Testis (tissue), 3 donors: ENCODE results near the gene CLIC4. TPM values are rescaled to one million over a fixed set of nuclear protein-coding genes. Genes with fewer than 3 reads are reported as not detected.

Source experiments
- DNase-seq: peaks from one replicate; pipeline ENCODE4 v3.0.0-alpha.2; 2019
- H3K27ac ChIP-seq, 2 donors: fragments of 200-600 bp; sonication (generic); one replicate each; pipeline ENCODE4 v1.5.1; 2019
- H3K27me3 ChIP-seq: fragments of 200-600 bp; sonication (generic); one replicate; pipeline ENCODE4 v1.5.1; 2019
- H3K36me3 ChIP-seq: fragments of 200-600 bp; sonication (generic); one replicate; pipeline ENCODE4 v1.5.1; 2017; ENCODE audit warnings: low read depth; ENCODE audit errors: missing control alignments
- H3K4me1 ChIP-seq: fragments of 200-600 bp; sonication (generic); one replicate; pipeline ENCODE4 v1.5.1; 2019
- H3K4me3 ChIP-seq, 2 donors: fragments of 200-600 bp; sonication (generic); one replicate each; pipeline ENCODE4 v1.5.1; 2017 to 2019
- H3K9me3 ChIP-seq: fragments of 200-600 bp; sonication (generic); one replicate; pipeline ENCODE4 v1.5.1; 2017
- CTCF ChIP-seq, 3 experiments: fragments of 450-650 bp in 2 of 3; fragments of 200-600 bp in 1 of 3; sonication (generic) in 1 of 3; IDR thresholded peaks; one replicate each; pipeline ENCODE4 v1.5.1; 2016 to 2019; ENCODE audit warnings: antibody characterized with exemption in 3 of 3, mild to moderate bottlenecking in 2 of 3, moderate library complexity in 1 of 3
- POLR2A ChIP-seq: fragments of 450-650 bp; IDR thresholded peaks from one replicate; pipeline ENCODE4 v1.6.1; 2017; ENCODE audit warnings: antibody characterized with exemption, mild to moderate bottlenecking, moderate library complexity
- WGBS, 2 donors: methylation state at CpG; one replicate each; pipeline ENCODE4 v1.1.5; 2018; 5-methylcytosine and 5-hydroxymethylcytosine counted together
- intact Hi-C: fragments of 100-400 bp; cut with DNase I; formaldehyde crosslinking; loops from one replicate; pipeline ENCODE4 v1.15.1; 2023; ENCODE audit warnings: low total_unique reads
- polyA plus RNA-seq: library from polyadenylated mRNA; stranded (reverse); fragments of 350-450 nt; fragmentation: Illumina TruSeq; extraction: RNeasy Lipid Tissue Mini Kit (QIAGEN cat#74804); gene quantifications from one replicate; pipeline ENCODE4 v1.2.3, GENCODE V29; 2014; ENCODE audit warnings: low read depth, low replicate concordance; ENCODE audit not compliant: insufficient read depth
- total RNA-seq, 2 donors: library from RNA; depleted of rRNA; stranded (reverse); fragments of >200 nt; gene quantifications; one replicate each; pipeline ENCODE4 v1.2.3, GENCODE V29; 2016

The CLIC4 gene
- total and polyA plus RNA-seq, 3 donors from 2014 or later = 47.2 to 72.4 (median 48.8) TPM

- H3K36me3 ChIP-seq = no peaks in the 10 kb centered on the region
- intact Hi-C loops = no loop called here
- no peaks in the 10 kb centered on the region for H3K4me1 ChIP-seq
- H3K9me3 ChIP-seq = no peaks in the 10 kb centered on the region
- DNase-seq = no peak
- whole genome bisulfite sequencing, 2 donors = 71 to 83% methylated on average over 4 of the region's 4 CpGs
- no peak for TF ChIP-seq CTCF (IDR thresholded peaks at IDR 0.05)
- no peak for TF ChIP-seq POLR2A
- H3K27me3 ChIP-seq = no peaks in the 10 kb centered on the region
- no peak overlapping the region for H3K27ac ChIP-seq
- H3K4me3 ChIP-seq = no peak overlapping the region
Observed at GRCh38 chr1:24707687-24708086, 37.6 kb upstream of the CLIC4 start.

GRCh38 chr1:24708938-24709337 lies 36.3 kb upstream of the CLIC4 start:
- H3K4me3 ChIP-seq = no peak overlapping the region
- no peaks in the 10 kb centered on the region for H3K27me3 ChIP-seq
- intact Hi-C loops = no loop called here
- 85 to 88% methylated on average over 4 of the region's 4 CpGs for WGBS, 2 donors
- no peaks in the 10 kb centered on the region for H3K9me3 ChIP-seq
- no peak for DNase-seq
- no peaks in the 10 kb centered on the region for H3K36me3 ChIP-seq
- TF ChIP-seq CTCF (IDR thresholded peaks at IDR 0.05) = no peak
- no peak for TF ChIP-seq POLR2A
- no peak overlapping the region for H3K27ac ChIP-seq
- H3K4me1 ChIP-seq = no peaks in the 10 kb centered on the region

GRCh38 chr1:24709791-24710441 lies 35.3 kb upstream of the CLIC4 start:
- intact Hi-C loops = no loop called here
- no peaks in the 10 kb centered on the region for H3K4me1 ChIP-seq
- no peaks in the 10 kb centered on the region for H3K36me3 ChIP-seq
- WGBS, 2 donors = 88 to 91% methylated on average over 5 of the region's 5 CpGs
- H3K9me3 ChIP-seq = no peaks in the 10 kb centered on the region
- H3K27me3 ChIP-seq = no peaks in the 10 kb centered on the region
- H3K27ac ChIP-seq = no peak overlapping the region
- no peak overlapping the region for H3K4me3 ChIP-seq
- TF ChIP-seq CTCF (IDR thresholded peaks at IDR 0.05) (no peak), POLR2A (no peak)
- no peak for DNase-seq

- Histone ChIP-seq H3K27ac (no peak overlapping the region), H3K27me3 (no peaks in the 10 kb centered on the region), H3K36me3 (no peaks in the 10 kb centered on the region), H3K9me3 (no peaks in the 10 kb centered on the region), H3K4me1 (no peaks in the 10 kb centered on the region), H3K4me3 (no peak overlapping the region)
- no peak for TF ChIP-seq POLR2A
- no peak for TF ChIP-seq CTCF (IDR thresholded peaks at IDR 0.05)
- no peak for DNase-seq
- 75 to 78% methylated on average over 4 of the region's 4 CpGs for WGBS, 2 donors
- intact Hi-C loops = no loop called here
Observed at GRCh38 chr1:24711329-24711728, 33.9 kb upstream of the CLIC4 start.

- H3K9me3 ChIP-seq = no peaks in the 10 kb centered on the region
- TF ChIP-seq CTCF (IDR thresholded peaks at IDR 0.05) (no peak), POLR2A (no peak)
- H3K4me1 ChIP-seq = no peaks in the 10 kb centered on the region
- intact Hi-C loops = no loop called here
- no peaks in the 10 kb centered on the region for H3K36me3 ChIP-seq
- 95 to 100% methylated on average over 4 of the region's 4 CpGs for WGBS, 2 donors
- H3K27ac ChIP-seq = no peak overlapping the region
- H3K4me3 ChIP-seq = no peak overlapping the region
- DNase-seq = no peak
- H3K27me3 ChIP-seq = no peaks in the 10 kb centered on the region
Observed at GRCh38 chr1:24713176-24713575, 32.1 kb upstream of the CLIC4 start.
